T-helper 17 cell (primary cell): ENCODE data around the gene FBXO24. TPM values are rescaled to one million over a fixed set of nuclear protein-coding genes. Genes with fewer than 3 reads are reported as not detected.

Source experiments
- ATAC-seq: fragments of 150-1000 bp; cut with Tn5 transposase; 2 replicates; pipeline ENCODE4 v1.10.0; 2021; ENCODE audit warnings: mild to moderate bottlenecking, moderate library complexity
- DNase-seq, 3 donors: peaks; one replicate each; pipeline versions ENCODE4 v3.0.0 to v3.0.0-alpha.2; 2020 to 2021
- H3K9me3 ChIP-seq: one replicate; pipeline ENCODE4 v1.7.0; 2013; ENCODE audit warnings: low read length, mild to moderate bottlenecking; ENCODE audit not compliant: control insufficient read depth, poor library complexity, severe bottlenecking
- H3K27ac Mint-ChIP-seq: one replicate; pipeline ENCODE4 v1.8.0; 2022; ENCODE audit warnings: mild to moderate bottlenecking, moderate library complexity, mixed read lengths
- H3K27me3 Mint-ChIP-seq: one replicate; pipeline ENCODE4 v1.8.0; 2022; ENCODE audit warnings: mixed read lengths
- H3K36me3 Mint-ChIP-seq: one replicate; pipeline ENCODE4 v1.8.0; 2022; ENCODE audit warnings: low read depth, mixed read lengths
- H3K4me1 Mint-ChIP-seq: one replicate; pipeline ENCODE4 v1.8.0; 2022; ENCODE audit warnings: mild to moderate bottlenecking, mixed read lengths
- H3K4me3 Mint-ChIP-seq: one replicate; pipeline ENCODE4 v1.8.0; 2022; ENCODE audit warnings: mild to moderate bottlenecking, moderate library complexity, mixed read lengths
- total RNA-seq, 4 donors: library from RNA in 2 of 4; stranded (reverse) in 2 of 4; gene quantifications; one replicate each; pipeline ENCODE4 v1.2.3 and lab custom pipeline; 2022 to 2026

The FBXO24 gene
- total RNA-seq, 2 donors from 2014 or later, result 0.31 to 0.70 TPM

GRCh38 chr7:100599911-100600729 is 14.0 kb downstream of the FBXO24 start:
- H3K4me3 Mint-ChIP-seq, result no peak overlapping the region
- no peaks in the 10 kb centered on the region for H3K9me3 ChIP-seq
- no peak overlapping the region for H3K27ac Mint-ChIP-seq
- peaks cover 17% of the 10 kb centered on the region for H3K4me1 Mint-ChIP-seq
- no peaks in the 10 kb centered on the region for H3K27me3 Mint-ChIP-seq
- H3K36me3 Mint-ChIP-seq, result no peaks in the 10 kb centered on the region
- DNase-seq, result no peak
- no peak for ATAC-seq

GRCh38 chr7:100600730-100601038 is 14.6 kb downstream of the FBXO24 start:
- Mint-ChIP-seq H3K4me3 (no peak overlapping the region), H3K4me1 (peaks cover 23% of the 10 kb centered on the region), H3K27me3 (no peaks in the 10 kb centered on the region), H3K36me3 (no peaks in the 10 kb centered on the region), H3K27ac (no peak overlapping the region)
- H3K9me3 ChIP-seq, result no peaks in the 10 kb centered on the region
- ATAC-seq, result no peak
- DNase-seq, result no peak

GRCh38 chr7:100602889-100603725 is 17.0 kb downstream of the FBXO24 start:
- DNase-seq, result no peak
- H3K27ac Mint-ChIP-seq, result no peak overlapping the region
- H3K9me3 ChIP-seq, result no peaks in the 10 kb centered on the region
- ATAC-seq, result no peak
- peaks cover 23% of the 10 kb centered on the region for H3K4me1 Mint-ChIP-seq
- no peaks in the 10 kb centered on the region for H3K36me3 Mint-ChIP-seq
- no peaks in the 10 kb centered on the region for H3K27me3 Mint-ChIP-seq
- peak overlapping the region; percentile 90 for H3K4me3 Mint-ChIP-seq

- no peaks in the 10 kb centered on the region for H3K27me3 Mint-ChIP-seq
- no peaks in the 10 kb centered on the region for H3K36me3 Mint-ChIP-seq
- H3K4me1 Mint-ChIP-seq, result peaks cover 20% of the 10 kb centered on the region
- DNase-seq, result no peak
- H3K4me3 Mint-ChIP-seq, result peak overlapping the region; percentile 90
- peak; percentile 16 for ATAC-seq
- H3K27ac Mint-ChIP-seq, result no peak overlapping the region
- H3K9me3 ChIP-seq, result no peaks in the 10 kb centered on the region
Observed at GRCh38 chr7:100603726-100604027, 17.5 kb downstream of the FBXO24 start.

- Mint-ChIP-seq H3K27ac (no peak overlapping the region), H3K4me1 (peaks cover 20% of the 10 kb centered on the region), H3K4me3 (peak overlapping the region; percentile 90), H3K36me3 (no peaks in the 10 kb centered on the region), H3K27me3 (no peaks in the 10 kb centered on the region)
- ATAC-seq (peak; percentile 75), DNase-seq (peak; percentile 51 to 78 (median 76))
- no peaks in the 10 kb centered on the region for H3K9me3 ChIP-seq
Observed at GRCh38 chr7:100604028-100604975, 18.2 kb downstream of the FBXO24 start.

GRCh38 chr7:100604976-100605911 is 19.1 kb downstream of the FBXO24 start:
- H3K4me3 Mint-ChIP-seq, result peak overlapping the region; percentile 90
- no peaks in the 10 kb centered on the region for H3K27me3 Mint-ChIP-seq
- no peaks in the 10 kb centered on the region for H3K36me3 Mint-ChIP-seq

GRCh38 chr7:100606313-100606712 is 20.2 kb downstream of the FBXO24 start:
- Mint-ChIP-seq H3K36me3 (no peaks in the 10 kb centered on the region), H3K4me1 (peaks cover 25% of the 10 kb centered on the region), H3K27me3 (no peaks in the 10 kb centered on the region), H3K4me3 (no peak overlapping the region), H3K27ac (no peak overlapping the region)
- H3K9me3 ChIP-seq, result no peaks in the 10 kb centered on the region
- ATAC-seq (no peak), DNase-seq (no peak)

More at GRCh38 chr7:100604976-100605911, 19.1 kb downstream of the FBXO24 start:
- DNase-seq (peak in 2 of 3 donors; percentile 38 to 39), ATAC-seq (peak; percentile 39)
- Mint-ChIP-seq H3K27ac (peak overlapping the region; percentile 4), H3K4me1 (peaks cover 23% of the 10 kb centered on the region)
- no peaks in the 10 kb centered on the region for H3K9me3 ChIP-seq

- Mint-ChIP-seq H3K36me3 (no peaks in the 10 kb centered on the region), H3K4me1 (peaks cover 27% of the 10 kb centered on the region), H3K4me3 (no peak overlapping the region), H3K27ac (no peak overlapping the region), H3K27me3 (no peaks in the 10 kb centered on the region)
- no peaks in the 10 kb centered on the region for H3K9me3 ChIP-seq
- DNase-seq (no peak), ATAC-seq (no peak)
Observed at GRCh38 chr7:100607111-100607510, 21.0 kb downstream of the FBXO24 start.

- Mint-ChIP-seq H3K27me3 (no peaks in the 10 kb centered on the region), H3K4me1 (peaks cover 29% of the 10 kb centered on the region), H3K4me3 (no peak overlapping the region), H3K27ac (no peak overlapping the region), H3K36me3 (peaks cover 3% of the 10 kb centered on the region)
- no peak for ATAC-seq
- no peaks in the 10 kb centered on the region for H3K9me3 ChIP-seq
- no peak for DNase-seq
Observed at GRCh38 chr7:100609958-100610357, 23.8 kb downstream of the FBXO24 start.

- Mint-ChIP-seq H3K4me1 (peaks cover 22% of the 10 kb centered on the region), H3K36me3 (peaks cover 3% of the 10 kb centered on the region), H3K27me3 (no peaks in the 10 kb centered on the region), H3K27ac (peak within 1 kb of the TSS; percentile 97), H3K4me3 (peak within 1 kb of the TSS; percentile 97)
- ATAC-seq (peak; percentile 91), DNase-seq (peak; percentile 95 to 98 (median 97))
- no peaks in the 10 kb centered on the region for H3K9me3 ChIP-seq
Observed at GRCh38 chr7:100611983-100612729, 26.0 kb downstream of the FBXO24 start, which contains the start of gene MOSPD3. Gene MOSPD3 (plus strand): TSS chr7:100612540. CDS start chr7:100612792, 252 bp downstream.

- DNase-seq, result no peak
- Mint-ChIP-seq H3K36me3 (peaks cover 3% of the 10 kb centered on the region), H3K27me3 (no peaks in the 10 kb centered on the region), H3K4me1 (peaks cover 20% of the 10 kb centered on the region), H3K4me3 (peak overlapping the region; percentile 97), H3K27ac (peak overlapping the region; percentile 97)
- no peak for ATAC-seq
- H3K9me3 ChIP-seq, result no peaks in the 10 kb centered on the region
Observed at GRCh38 chr7:100612730-100613390, 26.7 kb downstream of the FBXO24 start.
